ENCODE data around the gene CDC20B. TPM values are rescaled to one million over a fixed set of nuclear protein-coding genes. Genes with fewer than 3 reads are reported as not detected.
"Not testable (repeated sequence)": the region's sequence is repeated elsewhere in the genome, so short reads cannot be mapped to it uniquely, and the experiment has no call there.

The CDC20B gene
- total RNA-seq, 1 donor from 2014 or later: not detected

DNA sequence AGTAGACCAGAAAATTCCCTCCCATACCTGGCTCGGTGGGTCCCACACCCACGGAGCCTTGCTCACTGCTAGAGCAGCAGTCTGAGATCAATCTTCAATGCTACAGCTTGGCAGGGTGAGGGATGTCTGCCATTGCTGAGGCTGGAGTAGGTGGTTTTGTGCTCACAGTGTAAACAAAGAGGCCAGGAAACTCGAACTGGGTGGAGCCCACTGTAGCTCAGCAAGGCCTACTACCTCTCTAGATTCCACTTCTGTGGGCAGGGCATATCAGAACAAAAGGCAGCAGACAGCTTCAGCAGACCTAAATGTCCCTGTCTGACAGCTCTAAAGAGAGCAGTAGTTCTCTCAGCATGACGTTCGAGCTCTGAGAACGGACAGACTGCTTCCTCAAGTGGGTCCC, 76.1 kb downstream of the CDC20B start:
- Mint-ChIP-seq H3K9me3 (peaks cover 4% of the 10 kb centered on the region), H3K4me1 (no peaks in the 10 kb centered on the region), H3K36me3 (ENCODE audit: low read depth) (no peaks in the 10 kb centered on the region), H3K27ac (ENCODE audit: unreplicated experiment) (no peak overlapping the region), H3K4me3 (no peak overlapping the region), H3K27me3 (ENCODE audit: low read depth) (no peaks in the 10 kb centered on the region)
- TF ChIP-seq, protein P1, sequence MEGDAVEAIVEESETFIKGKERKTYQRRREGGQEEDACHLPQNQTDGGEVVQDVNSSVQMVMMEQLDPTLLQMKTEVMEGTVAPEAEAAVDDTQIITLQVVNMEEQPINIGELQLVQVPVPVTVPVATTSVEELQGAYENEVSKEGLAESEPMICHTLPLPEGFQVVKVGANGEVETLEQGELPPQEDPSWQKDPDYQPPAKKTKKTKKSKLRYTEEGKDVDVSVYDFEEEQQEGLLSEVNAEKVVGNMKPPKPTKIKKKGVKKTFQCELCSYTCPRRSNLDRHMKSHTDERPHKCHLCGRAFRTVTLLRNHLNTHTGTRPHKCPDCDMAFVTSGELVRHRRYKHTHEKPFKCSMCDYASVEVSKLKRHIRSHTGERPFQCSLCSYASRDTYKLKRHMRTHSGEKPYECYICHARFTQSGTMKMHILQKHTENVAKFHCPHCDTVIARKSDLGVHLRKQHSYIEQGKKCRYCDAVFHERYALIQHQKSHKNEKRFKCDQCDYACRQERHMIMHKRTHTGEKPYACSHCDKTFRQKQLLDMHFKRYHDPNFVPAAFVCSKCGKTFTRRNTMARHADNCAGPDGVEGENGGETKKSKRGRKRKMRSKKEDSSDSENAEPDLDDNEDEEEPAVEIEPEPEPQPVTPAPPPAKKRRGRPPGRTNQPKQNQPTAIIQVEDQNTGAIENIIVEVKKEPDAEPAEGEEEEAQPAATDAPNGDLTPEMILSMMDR (conservative IDR thresholded peaks at IDR 0.05): no peak
- no peak for DNase-seq (ENCODE audit: low read depth, low spot score)

DNA sequence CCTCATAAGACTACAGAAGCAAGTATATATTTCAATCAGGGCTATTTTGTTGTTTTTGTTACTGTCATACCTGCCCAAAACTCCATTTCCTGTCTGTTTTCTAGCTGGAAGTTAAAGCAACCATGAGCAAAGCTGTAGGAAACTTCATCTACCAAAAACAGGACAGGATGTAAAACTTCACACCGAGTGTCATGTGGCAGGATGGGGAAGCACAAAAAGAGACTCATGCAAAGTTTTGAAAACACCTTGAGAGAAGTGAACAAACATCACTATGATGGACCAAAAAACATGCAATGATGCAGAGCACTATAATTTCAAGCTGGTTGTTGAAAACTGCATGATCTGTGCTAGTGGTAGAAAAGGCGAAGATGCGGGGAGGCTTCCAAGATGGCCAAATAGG, 76.8 kb downstream of the CDC20B start:
- TF ChIP-seq, protein P1 (conservative IDR thresholded peaks at IDR 0.05): no peak
- Mint-ChIP-seq H3K27ac (ENCODE audit: unreplicated experiment) (no peak overlapping the region), H3K4me3 (no peak overlapping the region), H3K27me3 (ENCODE audit: low read depth) (no peaks in the 10 kb centered on the region), H3K9me3 (peaks cover 4% of the 10 kb centered on the region), H3K36me3 (ENCODE audit: low read depth) (no peaks in the 10 kb centered on the region), H3K4me1 (no peaks in the 10 kb centered on the region)
- no peak for DNase-seq (ENCODE audit: low read depth, low spot score)

DNA sequence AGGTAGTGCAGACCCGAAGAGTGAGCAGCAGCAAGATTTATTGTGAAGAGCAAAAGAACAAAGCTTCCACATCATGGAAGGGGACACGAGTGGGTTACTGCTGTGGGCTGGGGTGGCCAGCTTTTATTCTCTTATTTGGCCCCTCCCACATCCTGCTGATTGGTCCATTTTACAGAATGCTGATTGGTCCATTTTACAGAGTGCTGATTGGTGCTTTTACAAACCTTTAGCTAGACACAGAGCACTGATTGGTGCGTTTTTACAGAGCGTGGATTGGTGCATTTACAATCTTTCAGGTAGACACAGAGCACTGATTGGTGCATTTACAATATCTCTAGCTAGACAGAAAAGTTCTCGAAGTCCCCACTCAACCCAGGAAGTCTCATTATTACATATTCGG, 82.0 kb downstream of the CDC20B start:
- not testable (repeated sequence) for H3K4me1 Mint-ChIP-seq; H3K9me3 Mint-ChIP-seq; DNase-seq (ENCODE audit: low read depth, low spot score); H3K27me3 Mint-ChIP-seq (ENCODE audit: low read depth); H3K27ac Mint-ChIP-seq (ENCODE audit: unreplicated experiment); H3K36me3 Mint-ChIP-seq (ENCODE audit: low read depth); H3K4me3 Mint-ChIP-seq

DNA sequence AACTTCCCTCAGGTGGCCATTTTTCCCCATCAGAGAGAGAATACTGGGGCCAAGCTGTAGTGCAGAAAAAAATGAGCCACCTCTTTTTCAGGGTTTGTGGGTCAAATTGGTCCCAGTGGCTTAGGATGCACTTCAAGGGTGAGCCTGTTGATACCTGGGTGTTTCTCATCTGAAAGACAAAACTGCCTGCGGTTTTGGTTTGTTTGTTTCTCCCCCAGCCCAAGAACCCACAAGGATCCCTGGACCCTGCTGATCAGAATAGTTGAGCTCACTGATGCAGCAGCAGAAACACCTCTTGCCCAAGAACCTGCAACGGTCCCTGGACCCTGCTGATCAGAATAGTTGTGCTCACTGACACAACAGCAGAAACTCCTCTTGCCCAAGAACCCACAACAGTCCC, 83.7 kb downstream of the CDC20B start:
- not testable (repeated sequence) for H3K9me3 Mint-ChIP-seq; H3K4me3 Mint-ChIP-seq; H3K27me3 Mint-ChIP-seq (ENCODE audit: low read depth); H3K27ac Mint-ChIP-seq (ENCODE audit: unreplicated experiment); H3K36me3 Mint-ChIP-seq (ENCODE audit: low read depth); DNase-seq (ENCODE audit: low read depth, low spot score); H3K4me1 Mint-ChIP-seq

DNA sequence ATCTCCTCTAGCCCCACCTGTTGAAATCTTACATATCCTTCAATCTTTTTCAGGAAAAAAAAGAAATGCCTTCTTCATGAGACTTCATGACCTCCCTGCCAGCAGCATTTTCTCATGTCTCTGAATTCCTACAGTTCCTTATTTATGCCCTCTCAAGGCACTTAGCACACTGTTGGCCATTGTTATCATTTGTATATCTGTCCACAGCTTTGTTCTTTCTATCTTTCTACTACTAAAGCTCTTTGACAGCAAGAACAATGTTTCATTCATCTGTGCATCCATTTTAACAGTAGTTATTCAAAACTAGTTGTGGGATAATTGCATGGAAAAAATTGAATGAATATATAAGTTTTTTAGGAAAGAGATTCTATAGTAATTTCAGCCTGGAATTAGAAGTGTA, 91.4 kb downstream of the CDC20B start:
- TF ChIP-seq, protein P1 (conservative IDR thresholded peaks at IDR 0.05): no peak
- no peak overlapping the region for H3K27ac Mint-ChIP-seq (ENCODE audit: unreplicated experiment)
- no peaks in the 10 kb centered on the region for H3K27me3 Mint-ChIP-seq (ENCODE audit: low read depth)
- no peak overlapping the region for H3K4me3 Mint-ChIP-seq
- H3K9me3 Mint-ChIP-seq: peaks cover 26% of the 10 kb centered on the region
- peaks cover 4% of the 10 kb centered on the region for H3K4me1 Mint-ChIP-seq
- no peak for DNase-seq (ENCODE audit: low read depth, low spot score)
- peaks cover 4% of the 10 kb centered on the region for H3K36me3 Mint-ChIP-seq (ENCODE audit: low read depth)

DNA sequence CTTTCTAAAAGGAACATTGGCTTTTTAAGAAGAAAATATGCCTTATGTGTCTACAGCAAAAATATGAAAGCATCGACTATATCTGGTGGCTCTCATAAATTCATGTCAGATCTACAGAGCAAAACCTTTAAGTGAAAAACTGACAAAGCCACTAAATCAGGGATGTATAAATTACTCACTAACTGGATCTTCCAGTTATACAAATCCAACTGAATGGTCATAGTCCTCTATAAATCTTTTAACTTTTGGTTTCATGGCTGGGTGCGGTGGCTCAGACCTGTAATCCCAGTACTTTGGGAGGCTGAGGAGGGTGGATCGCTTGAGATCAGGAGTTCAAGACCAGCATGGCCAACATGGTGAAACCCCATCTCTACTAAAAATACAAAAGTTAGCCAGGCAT, 99.8 kb downstream of the CDC20B start:
- Mint-ChIP-seq H3K4me1 (no peaks in the 10 kb centered on the region), H3K27me3 (ENCODE audit: low read depth) (no peaks in the 10 kb centered on the region), H3K9me3 (peaks cover 4% of the 10 kb centered on the region), H3K36me3 (ENCODE audit: low read depth) (no peaks in the 10 kb centered on the region), H3K27ac (ENCODE audit: unreplicated experiment) (no peak overlapping the region), H3K4me3 (no peak overlapping the region)
- TF ChIP-seq, protein P1 (conservative IDR thresholded peaks at IDR 0.05): no peak
- no peak for DNase-seq (ENCODE audit: low read depth, low spot score)

DNA sequence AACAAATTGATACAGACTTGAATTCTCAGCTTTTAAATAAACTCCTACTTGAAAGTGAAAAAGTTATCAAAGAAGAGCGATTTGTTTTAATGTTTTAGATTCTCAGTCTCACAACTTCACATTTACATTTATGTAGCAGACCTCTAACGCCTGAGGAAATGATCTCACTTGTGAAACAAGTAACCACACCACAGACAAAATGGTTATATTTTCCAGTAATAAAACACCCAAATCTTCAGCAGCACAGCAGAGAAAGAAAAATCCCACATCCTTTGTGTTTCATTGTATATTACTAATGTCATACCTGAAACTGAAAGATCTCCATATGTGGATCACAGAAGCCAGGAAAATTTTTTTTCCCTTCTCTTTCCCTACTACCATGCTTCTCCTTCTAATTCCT, 100.3 kb downstream of the CDC20B start:
- TF ChIP-seq, protein P1 (conservative IDR thresholded peaks at IDR 0.05): no peak
- H3K4me3 Mint-ChIP-seq: no peak overlapping the region
- no peak overlapping the region for H3K27ac Mint-ChIP-seq (ENCODE audit: unreplicated experiment)
- no peaks in the 10 kb centered on the region for H3K27me3 Mint-ChIP-seq (ENCODE audit: low read depth)
- DNase-seq (ENCODE audit: low read depth, low spot score): no peak
- no peaks in the 10 kb centered on the region for H3K4me1 Mint-ChIP-seq
- no peaks in the 10 kb centered on the region for H3K9me3 Mint-ChIP-seq
- no peaks in the 10 kb centered on the region for H3K36me3 Mint-ChIP-seq (ENCODE audit: low read depth)

Data from neural crest cell (in vitro differentiated cells).